HCT116 (cell line): ENCODE data around the gene CELF2. TPM values are rescaled to one million over a fixed set of nuclear protein-coding genes. Genes with fewer than 3 reads are reported as not detected.

ENCODE experiments used
- ATAC-seq: fragments of 200-7000 bp; cut with Tn5 transposase; 2 replicates; pipeline ENCODE4 v1.9.1; 2020; ENCODE audit warnings: mild to moderate bottlenecking, moderate library complexity
- BruUV-seq: library from RNA; stranded (reverse); fragments of 400-500 nt; replicated peaks from 2 replicates; lab custom pipeline; 2021; lab: Mats Ljungman, UMichigan
- CTCF ChIA-PET: fragments of 300-600 bp; sonication (Branson Sonifier 250); formaldehyde crosslinking; loops from one replicate; lab custom pipeline; 2021; ENCODE audit warnings: antibody characterized with exemption; lab: Charles Lee
- POLR2A ChIA-PET: fragments of 300-600, 350-600 bp; sonication (Branson Sonifier 250); formaldehyde crosslinking; loops from one replicate; lab custom pipeline; 2021; ENCODE audit warnings: antibody characterized with exemption; lab: Charles Lee
- RAD21 ChIA-PET, 2 experiments: fragments of 300-600 bp; sonication (Branson Sonifier 250); formaldehyde crosslinking; loops; one replicate each; lab custom pipeline; 2023; ENCODE audit warnings: low total read pairs in 2 of 2; ENCODE audit not compliant: uncharacterized antibody in 2 of 2, unreplicated experiment in 2 of 2, low non-redundant PET in 1 of 2; lab: Charles Lee
- DNase-seq: peaks from one replicate; pipeline ENCODE4 v3.0.0-alpha.2; 2010; ENCODE audit warnings: low read depth, low spot score
- H2AFZ ChIP-seq: fragments of 200-600 bp; shearing (Covaris generic), sonication (generic); 2 replicates; pipeline ENCODE4 v1.6.1; 2017; ENCODE audit warnings: low read depth, mixed run types, mixed read lengths, antibody characterized with exemption, low read length; ENCODE audit not compliant: poor library complexity, severe bottlenecking
- H3K27ac ChIP-seq: 2 replicates; pipeline ENCODE4 v1.5.1; 2012; ENCODE audit warnings: low read depth, low read length
- H3K27me3 ChIP-seq: fragments of 200-600 bp; sonication (generic); 2 replicates; pipeline ENCODE4 v1.6.1; 2016; ENCODE audit warnings: mixed run types, low read length, mixed read lengths; ENCODE audit not compliant: insufficient read depth
- H3K36me3 ChIP-seq, 2 experiments: fragments of 200-500 bp in 1 of 2; fragments of 200-600 bp in 1 of 2; sonication (Bioruptor generic) in 1 of 2; sonication (generic) in 1 of 2; 2 replicates each; pipeline versions ENCODE4 v1.5.1 to v1.6.1; 2014 to 2016; ENCODE audit warnings: low read length in 2 of 2, inconsistent platforms in 1 of 2, mixed read lengths in 1 of 2, mixed run types in 1 of 2; ENCODE audit not compliant: insufficient read depth in 2 of 2, control insufficient read depth in 1 of 2
- H3K4me1 ChIP-seq, 2 experiments: fragments of 200-600 bp in 1 of 2; sonication (generic) in 1 of 2; 2 replicates each; pipeline versions ENCODE4 v1.5.1 to v1.6.1; 2012 to 2017; ENCODE audit warnings: low read length in 2 of 2, inconsistent platforms in 1 of 2, mild to moderate bottlenecking in 1 of 2, mixed read lengths in 1 of 2, mixed run types in 1 of 2, moderate library complexity in 1 of 2; ENCODE audit not compliant: insufficient read depth in 2 of 2, control insufficient read depth in 1 of 2
- H3K4me2 ChIP-seq: fragments of 200-600 bp; sonication (generic); 2 replicates; pipeline ENCODE4 v1.6.1; 2017; ENCODE audit warnings: mixed run types, low read length, mixed read lengths
- H3K4me3 ChIP-seq, 2 experiments: fragments of 200-600 bp in 1 of 2; sonication (generic) in 1 of 2; replicated peaks in 1 of 2; 2 replicates each; pipeline ENCODE4 v1.5.1; 2011 to 2016; ENCODE audit warnings: low read length in 2 of 2, control low read depth in 1 of 2, low read depth in 1 of 2, mild to moderate bottlenecking in 1 of 2, mixed read lengths in 1 of 2, mixed run types in 1 of 2
- H3K79me2 ChIP-seq: fragments of 200-600 bp; sonication (generic); 2 replicates; pipeline ENCODE4 v1.6.1; 2017; ENCODE audit warnings: mild to moderate bottlenecking, mixed run types, low read length, moderate library complexity, mixed read lengths; ENCODE audit not compliant: insufficient read depth
- H3K9ac ChIP-seq: fragments of 200-600 bp; sonication (generic); 2 replicates; pipeline ENCODE4 v1.6.1; 2016; ENCODE audit warnings: low read length, mixed read lengths
- H3K9me2 ChIP-seq: fragments of 200-600 bp; sonication (generic), shearing (Covaris generic); 2 replicates; pipeline ENCODE4 v1.6.1; 2017; ENCODE audit warnings: mixed run types, mild to moderate bottlenecking, moderate library complexity; ENCODE audit not compliant: insufficient read depth
- H3K9me3 ChIP-seq, 2 experiments: fragments of 200-500 bp in 1 of 2; fragments of 200-600 bp in 1 of 2; sonication (Bioruptor generic) in 1 of 2; sonication (generic) in 1 of 2; 2 replicates each; pipeline ENCODE4 v1.6.1; 2014 to 2017; ENCODE audit warnings: low read length in 2 of 2, mixed read lengths in 2 of 2, inconsistent platforms in 1 of 2, low read depth in 1 of 2, mild to moderate bottlenecking in 1 of 2, mixed run types in 1 of 2, moderate library complexity in 1 of 2; ENCODE audit not compliant: control insufficient read depth in 1 of 2, insufficient read depth in 1 of 2
- H4K20me1 ChIP-seq: fragments of 200-600 bp; sonication (generic), shearing (Covaris generic); 2 replicates; pipeline ENCODE4 v1.6.1; 2017; ENCODE audit warnings: mixed run types, mild to moderate bottlenecking, moderate library complexity; ENCODE audit not compliant: insufficient read depth
- CBX3 ChIP-seq: IDR thresholded peaks from 2 replicates; pipeline ENCODE4 v1.6.1; 2012; ENCODE audit warnings: low read depth
- CEBPB ChIP-seq: IDR thresholded peaks from 2 replicates; pipeline ENCODE4 v1.6.1; 2012; ENCODE audit warnings: low read depth
- ELF1 ChIP-seq: IDR thresholded peaks from 2 replicates; pipeline ENCODE4 v1.6.1; 2012; ENCODE audit warnings: low read depth, borderline replicate concordance
- EZH2 ChIP-seq: fragments of 200-600 bp; sonication (generic); IDR thresholded peaks from 2 replicates; pipeline ENCODE4 v1.6.1; 2017; ENCODE audit warnings: antibody characterized with exemption, mixed run types
- EZH2phosphoT487 ChIP-seq: fragments of 200-600 bp; IDR thresholded peaks from 2 replicates; pipeline ENCODE4 v1.6.1; 2018; ENCODE audit warnings: antibody characterized with exemption, borderline replicate concordance
- FOSL1 ChIP-seq: IDR thresholded peaks from 2 replicates; pipeline ENCODE4 v1.6.1; 2012; ENCODE audit warnings: low read depth
- POLR2A ChIP-seq: IDR thresholded peaks from 2 replicates; pipeline ENCODE4 v1.7.0; 2011; ENCODE audit warnings: borderline replicate concordance; ENCODE audit not compliant: insufficient read depth, insufficient read length; ENCODE audit errors: extremely low read depth
- RAD21 ChIP-seq: IDR thresholded peaks from 2 replicates; pipeline ENCODE4 v1.6.1; 2012; ENCODE audit warnings: low read depth, mild to moderate bottlenecking
- SIN3A ChIP-seq: IDR thresholded peaks from 2 replicates; pipeline ENCODE4 v1.6.1; 2012; ENCODE audit warnings: low read depth
- SP1 ChIP-seq: IDR thresholded peaks from 2 replicates; pipeline ENCODE4 v1.6.1; 2012; ENCODE audit warnings: low read depth
- SRF ChIP-seq: IDR thresholded peaks from 2 replicates; pipeline ENCODE4 v1.6.1; 2012; ENCODE audit warnings: low read depth
- YY1 ChIP-seq: IDR thresholded peaks from 2 replicates; pipeline ENCODE4 v1.6.1; 2011; ENCODE audit warnings: low read length, low read depth, moderate library complexity, mild to moderate bottlenecking; ENCODE audit not compliant: insufficient replicate concordance; ENCODE audit errors: extremely low read depth
- ZNF274 ChIP-seq: fragments of 200-500 bp; sonication (Bioruptor generic); IDR thresholded peaks from 2 replicates; pipeline ENCODE4 v1.6.1; 2014; ENCODE audit warnings: mild to moderate bottlenecking, low read depth, low read length, inconsistent platforms
- intact Hi-C: fragments of 100-400 bp; cut with micrococcal nuclease; formaldehyde crosslinking; loops from 2 replicates; pipeline ENCODE4 v1.10.0; 2022
- total RNA-seq: library from RNA; stranded (reverse); gene quantifications from one replicate; pipeline ENCODE4 v1.2.1, GENCODE V29; 2021; ENCODE audit not compliant: unreplicated experiment
- TF ChIP-seq, protein P1 (sequence below), 3 experiments: fragments of 200-600 bp in 1 of 3; sonication (generic) in 1 of 3; IDR thresholded peaks in 2 of 3; conservative IDR thresholded peaks in 1 of 3; 2 replicates each; pipeline ENCODE4 v1.5.1; 2012 to 2017; ENCODE audit warnings: low read depth in 2 of 3, low read length in 2 of 3, antibody characterized with exemption in 1 of 3, borderline replicate concordance in 1 of 3, control low read depth in 1 of 3, mild to moderate bottlenecking in 1 of 3, mixed read lengths in 1 of 3, mixed run types in 1 of 3, moderate library complexity in 1 of 3; ENCODE audit not compliant: insufficient read depth in 1 of 3
- TF ChIP-seq, protein P2 (sequence below): IDR thresholded peaks from 2 replicates; pipeline ENCODE4 v1.6.1; 2011; ENCODE audit warnings: mild to moderate bottlenecking, low read length, moderate library complexity; ENCODE audit not compliant: insufficient replicate concordance; ENCODE audit errors: extremely low read depth
- TF ChIP-seq, protein P3 (sequence below): IDR thresholded peaks from 2 replicates; pipeline ENCODE4 v1.6.1; 2012
- TF ChIP-seq, protein P4 (sequence below): IDR thresholded peaks from 2 replicates; pipeline ENCODE4 v1.6.1; 2012

The CELF2 gene
- total RNA-seq, 1 experiment from 2014 or later = 0.66 TPM

DNA sequence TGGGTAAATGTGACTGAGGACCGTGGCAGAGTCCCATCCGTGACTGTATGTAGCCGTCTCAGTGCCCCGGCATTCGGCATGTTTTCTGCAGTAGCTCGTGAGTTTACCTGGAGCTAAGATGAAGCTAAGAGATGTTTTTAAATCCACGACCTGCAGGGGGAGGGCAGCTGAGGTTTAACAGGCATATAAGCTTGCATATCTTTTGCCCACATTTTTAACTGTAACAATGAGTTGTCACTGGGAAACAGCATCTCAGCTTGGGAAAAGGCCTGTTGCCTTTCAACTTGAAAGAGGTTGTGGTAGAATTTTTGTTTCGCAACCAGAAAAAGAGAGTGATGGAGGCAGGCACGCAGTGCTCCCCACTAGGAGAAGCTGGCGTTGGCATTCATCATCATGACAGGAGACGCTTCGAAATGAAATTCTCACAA lies 77.7 kb downstream of the CELF2 start (continued):
- TF ChIP-seq RAD21 (no peak), YY1 (no peak), EZH2phosphoT487 (no peak), CEBPB (no peak), ELF1 (no peak), POLR2A (no peak), ZNF274 (no peak), SIN3A (no peak), CBX3 (no peak), EZH2 (no peak)
- TF ChIP-seq, all 23 proteins: peak for 0

DNA sequence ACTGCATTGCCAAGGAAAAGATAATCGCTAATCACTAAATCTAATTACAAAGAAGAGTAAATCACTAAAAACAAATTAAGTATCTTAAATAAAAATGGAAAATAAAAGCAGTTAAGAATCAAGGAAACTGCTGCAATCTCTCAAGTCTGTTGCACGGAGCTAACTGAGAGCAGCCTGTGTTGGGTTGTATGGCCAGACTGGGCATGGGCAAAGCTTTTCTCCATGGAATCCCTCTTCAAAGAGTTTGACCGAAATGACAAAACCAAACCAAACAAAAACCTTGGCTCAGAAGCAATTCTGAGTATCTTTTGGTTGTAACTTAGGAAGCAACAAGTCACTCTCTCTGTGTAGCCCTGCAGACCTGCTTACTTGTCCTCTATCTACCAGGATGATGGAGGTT lies 78.8 kb downstream of the CELF2 start:
- no peak overlapping the region for H3K4me3 ChIP-seq
- H3K36me3 ChIP-seq = no peaks in the 10 kb centered on the region
- TF ChIP-seq, protein P1, sequence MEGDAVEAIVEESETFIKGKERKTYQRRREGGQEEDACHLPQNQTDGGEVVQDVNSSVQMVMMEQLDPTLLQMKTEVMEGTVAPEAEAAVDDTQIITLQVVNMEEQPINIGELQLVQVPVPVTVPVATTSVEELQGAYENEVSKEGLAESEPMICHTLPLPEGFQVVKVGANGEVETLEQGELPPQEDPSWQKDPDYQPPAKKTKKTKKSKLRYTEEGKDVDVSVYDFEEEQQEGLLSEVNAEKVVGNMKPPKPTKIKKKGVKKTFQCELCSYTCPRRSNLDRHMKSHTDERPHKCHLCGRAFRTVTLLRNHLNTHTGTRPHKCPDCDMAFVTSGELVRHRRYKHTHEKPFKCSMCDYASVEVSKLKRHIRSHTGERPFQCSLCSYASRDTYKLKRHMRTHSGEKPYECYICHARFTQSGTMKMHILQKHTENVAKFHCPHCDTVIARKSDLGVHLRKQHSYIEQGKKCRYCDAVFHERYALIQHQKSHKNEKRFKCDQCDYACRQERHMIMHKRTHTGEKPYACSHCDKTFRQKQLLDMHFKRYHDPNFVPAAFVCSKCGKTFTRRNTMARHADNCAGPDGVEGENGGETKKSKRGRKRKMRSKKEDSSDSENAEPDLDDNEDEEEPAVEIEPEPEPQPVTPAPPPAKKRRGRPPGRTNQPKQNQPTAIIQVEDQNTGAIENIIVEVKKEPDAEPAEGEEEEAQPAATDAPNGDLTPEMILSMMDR (IDR thresholded peaks at IDR 0.05 in 2 of 3, conservative IDR thresholded peaks at IDR 0.05 in 1 of 3; ENCODE audit: borderline replicate concordance in 1 of 3, insufficient read depth in 1 of 3, low read depth in 2 of 3, low read length in 2 of 3) = no peak
- TF ChIP-seq ZNF274 = no peak
- TF ChIP-seq, protein P2, sequence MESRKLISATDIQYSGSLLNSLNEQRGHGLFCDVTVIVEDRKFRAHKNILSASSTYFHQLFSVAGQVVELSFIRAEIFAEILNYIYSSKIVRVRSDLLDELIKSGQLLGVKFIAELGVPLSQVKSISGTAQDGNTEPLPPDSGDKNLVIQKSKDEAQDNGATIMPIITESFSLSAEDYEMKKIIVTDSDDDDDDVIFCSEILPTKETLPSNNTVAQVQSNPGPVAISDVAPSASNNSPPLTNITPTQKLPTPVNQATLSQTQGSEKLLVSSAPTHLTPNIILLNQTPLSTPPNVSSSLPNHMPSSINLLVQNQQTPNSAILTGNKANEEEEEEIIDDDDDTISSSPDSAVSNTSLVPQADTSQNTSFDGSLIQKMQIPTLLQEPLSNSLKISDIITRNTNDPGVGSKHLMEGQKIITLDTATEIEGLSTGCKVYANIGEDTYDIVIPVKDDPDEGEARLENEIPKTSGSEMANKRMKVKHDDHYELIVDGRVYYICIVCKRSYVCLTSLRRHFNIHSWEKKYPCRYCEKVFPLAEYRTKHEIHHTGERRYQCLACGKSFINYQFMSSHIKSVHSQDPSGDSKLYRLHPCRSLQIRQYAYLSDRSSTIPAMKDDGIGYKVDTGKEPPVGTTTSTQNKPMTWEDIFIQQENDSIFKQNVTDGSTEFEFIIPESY = no peak
- TF ChIP-seq, protein P3, sequence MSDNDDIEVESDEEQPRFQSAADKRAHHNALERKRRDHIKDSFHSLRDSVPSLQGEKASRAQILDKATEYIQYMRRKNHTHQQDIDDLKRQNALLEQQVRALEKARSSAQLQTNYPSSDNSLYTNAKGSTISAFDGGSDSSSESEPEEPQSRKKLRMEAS = no peak
- no peak for TF ChIP-seq SRF
- TF ChIP-seq SP1 = no peak
- no peak for TF ChIP-seq RAD21
- TF ChIP-seq CBX3 = no peak
- TF ChIP-seq EZH2phosphoT487 = no peak
- TF ChIP-seq, protein P4, sequence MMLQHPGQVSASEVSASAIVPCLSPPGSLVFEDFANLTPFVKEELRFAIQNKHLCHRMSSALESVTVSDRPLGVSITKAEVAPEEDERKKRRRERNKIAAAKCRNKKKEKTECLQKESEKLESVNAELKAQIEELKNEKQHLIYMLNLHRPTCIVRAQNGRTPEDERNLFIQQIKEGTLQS = no peak
- TF ChIP-seq FOSL1 = no peak
- CTCF ChIA-PET = no interaction called here
- no peak overlapping the region for H2AFZ ChIP-seq
- no peaks in the 10 kb centered on the region for H3K27me3 ChIP-seq
- ATAC-seq (no peak), DNase-seq (no peak)
- no TSS peak for BruUV-seq
- no peaks in the 10 kb centered on the region for H3K9me2 ChIP-seq
- no peaks in the 10 kb centered on the region for H3K79me2 ChIP-seq
- intact Hi-C loops = no loop called here
- H3K4me1 ChIP-seq = no peaks in the 10 kb centered on the region
- H3K27ac ChIP-seq = no peak overlapping the region
- RAD21 ChIA-PET = no interaction called here
- POLR2A ChIA-PET = no interaction called here
- no peaks in the 10 kb centered on the region; a peak in 2 of 4 replicates for H3K9me3 ChIP-seq
- no peaks in the 10 kb centered on the region for H4K20me1 ChIP-seq
- no peak overlapping the region for H3K4me2 ChIP-seq
- no peak overlapping the region for H3K9ac ChIP-seq
